Measurements from ENCODE around the gene TRIM27.

DNA sequence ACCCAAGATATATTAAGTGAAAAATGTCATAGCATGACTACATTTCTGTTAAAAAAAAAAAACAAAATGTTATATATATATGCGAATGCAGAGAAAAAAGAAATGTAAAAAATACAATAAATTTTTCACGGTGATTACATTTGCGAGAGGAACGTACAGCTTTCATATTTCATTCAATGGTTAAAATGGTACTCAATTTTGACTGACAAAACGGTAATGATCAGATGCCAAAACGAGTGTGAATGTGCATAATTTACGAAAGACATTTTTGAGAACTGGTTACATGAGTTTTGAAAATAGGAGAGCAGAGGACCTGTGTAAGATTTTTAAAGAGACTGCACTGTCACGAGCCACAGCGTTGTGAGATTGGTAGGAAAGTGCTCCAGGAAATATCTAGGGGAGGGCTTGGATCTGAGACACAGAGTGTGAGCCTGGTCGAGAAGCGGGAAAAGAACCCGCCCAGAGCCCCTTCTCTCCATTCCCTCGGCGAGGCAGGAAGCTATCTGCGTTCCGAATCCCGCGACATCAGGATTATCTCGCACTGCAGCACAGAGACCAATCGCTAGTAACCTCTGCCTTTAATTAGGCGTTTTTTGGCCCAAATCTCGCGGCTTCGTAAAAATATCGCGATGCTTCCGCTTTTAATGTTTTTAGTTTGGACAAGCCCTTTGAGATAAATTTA lies 28.5 kb downstream of the TRIM27 start:
- TF ChIP-seq, protein P1, sequence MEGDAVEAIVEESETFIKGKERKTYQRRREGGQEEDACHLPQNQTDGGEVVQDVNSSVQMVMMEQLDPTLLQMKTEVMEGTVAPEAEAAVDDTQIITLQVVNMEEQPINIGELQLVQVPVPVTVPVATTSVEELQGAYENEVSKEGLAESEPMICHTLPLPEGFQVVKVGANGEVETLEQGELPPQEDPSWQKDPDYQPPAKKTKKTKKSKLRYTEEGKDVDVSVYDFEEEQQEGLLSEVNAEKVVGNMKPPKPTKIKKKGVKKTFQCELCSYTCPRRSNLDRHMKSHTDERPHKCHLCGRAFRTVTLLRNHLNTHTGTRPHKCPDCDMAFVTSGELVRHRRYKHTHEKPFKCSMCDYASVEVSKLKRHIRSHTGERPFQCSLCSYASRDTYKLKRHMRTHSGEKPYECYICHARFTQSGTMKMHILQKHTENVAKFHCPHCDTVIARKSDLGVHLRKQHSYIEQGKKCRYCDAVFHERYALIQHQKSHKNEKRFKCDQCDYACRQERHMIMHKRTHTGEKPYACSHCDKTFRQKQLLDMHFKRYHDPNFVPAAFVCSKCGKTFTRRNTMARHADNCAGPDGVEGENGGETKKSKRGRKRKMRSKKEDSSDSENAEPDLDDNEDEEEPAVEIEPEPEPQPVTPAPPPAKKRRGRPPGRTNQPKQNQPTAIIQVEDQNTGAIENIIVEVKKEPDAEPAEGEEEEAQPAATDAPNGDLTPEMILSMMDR (conservative IDR thresholded peaks at IDR 0.05 in 1 of 2, IDR thresholded peaks at IDR 0.05 in 1 of 2; ENCODE audit: low read depth in 1 of 2, low read length in 2 of 2), result no peak
- TF ChIP-seq EZH2 (IDR thresholded peaks at IDR 0.05; ENCODE audit: low read length, missing control alignments), result no peak
